ENCODE data around the gene TPST1.

The TPST1 gene

DNA sequence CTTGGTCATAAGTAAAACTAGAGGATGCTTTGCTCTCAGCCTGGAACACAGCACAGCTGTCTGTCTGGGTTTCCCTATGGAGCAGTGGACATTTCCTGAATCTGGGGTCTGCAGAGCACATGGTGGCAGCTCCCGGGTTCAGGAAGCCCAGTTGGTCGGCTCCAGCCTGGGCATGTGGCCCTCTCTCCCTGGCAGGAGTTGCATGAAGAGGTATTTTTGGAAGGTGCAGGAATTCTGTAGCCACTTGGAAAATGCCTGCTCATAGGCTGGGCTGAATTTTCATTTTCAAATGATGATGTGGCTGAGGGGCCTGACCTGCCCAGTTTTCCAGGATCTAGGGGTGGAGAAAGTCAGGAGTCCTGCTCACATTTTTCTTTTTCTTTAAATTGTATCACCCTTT lies 6.7 kb upstream of the TPST1 start:
- no peak for DNase-seq (ENCODE audit: low spot score)
- no peak overlapping the region for H3K27ac ChIP-seq
- no peak for TF ChIP-seq CTCF (conservative IDR thresholded peaks at IDR 0.05; ENCODE audit: low read depth)
- ChIA-PET POLR2A (ENCODE audit: low non-redundant PET) (no interaction called here), CTCF (interaction anchor here (0.6 to 1.0 kb wide), 2 partner anchors 15 to 329 kb away, joined by 3 read pairs; no protein-coding TSS in a partner anchor)

- no peak for DNase-seq (ENCODE audit: low spot score)
- no peak overlapping the region for H3K27ac ChIP-seq
- ChIA-PET POLR2A (ENCODE audit: low non-redundant PET) (no interaction called here), CTCF (interaction anchor here (0.6 to 1.0 kb wide), 2 partner anchors 15 to 329 kb away, joined by 3 read pairs; no protein-coding TSS in a partner anchor)
- TF ChIP-seq CTCF (conservative IDR thresholded peaks at IDR 0.05; ENCODE audit: low read depth): no peak
Measured at GRCh38 chr7:66198956-66199355, 6.2 kb upstream of the TPST1 start.

GRCh38 chr7:66202441-66202840 lies 2.7 kb upstream of the TPST1 start:
- POLR2A ChIA-PET (ENCODE audit: low non-redundant PET): no interaction called here
- CTCF ChIA-PET: interaction anchor here (0.6 to 1.0 kb wide), 2 partner anchors 22 to 226 kb away, joined by 3 read pairs; no protein-coding TSS in a partner anchor
- no peak overlapping the region for H3K27ac ChIP-seq
- no peak for TF ChIP-seq CTCF (conservative IDR thresholded peaks at IDR 0.05; ENCODE audit: low read depth)
- no peak for DNase-seq (ENCODE audit: low spot score)

DNA sequence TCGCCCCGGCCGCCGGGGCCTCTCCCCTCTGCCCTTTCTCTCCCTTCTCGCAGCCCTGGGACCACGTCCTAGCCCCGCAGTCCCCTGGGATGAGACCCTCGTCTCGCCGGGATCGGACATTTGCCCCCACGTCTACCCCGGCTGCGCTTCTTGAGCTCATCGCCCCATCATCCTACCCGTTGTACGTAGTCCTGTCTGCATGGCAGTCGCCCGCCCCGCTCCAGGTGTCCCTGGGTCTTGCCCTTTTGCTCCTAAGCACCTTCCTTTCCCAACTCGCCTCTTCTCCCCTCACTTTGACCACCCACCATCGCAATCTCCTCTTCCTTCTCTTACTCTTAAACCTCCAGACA lies 582 bp downstream of the TPST1 start:
- POLR2A ChIA-PET (ENCODE audit: low non-redundant PET): interaction anchor here (0.6 kb wide), 1 partner anchor 35 kb away, joined by 3 read pairs; no protein-coding TSS in a partner anchor
- DNase-seq (ENCODE audit: low spot score): peak; percentile 22
- CTCF ChIA-PET: interaction anchor here (0.5 to 1.1 kb wide), 4 partner anchors 65 to 211 kb away, joined by 3 to 4 read pairs (median 4); no protein-coding TSS in a partner anchor
- peak overlapping the region; percentile 53 for H3K27ac ChIP-seq
- TF ChIP-seq CTCF (conservative IDR thresholded peaks at IDR 0.05; ENCODE audit: low read depth): no peak

GRCh38 chr7:66206119-66206933 lies 1.2 kb downstream of the TPST1 start:
- POLR2A ChIA-PET (ENCODE audit: low non-redundant PET): interaction anchor here (0.6 kb wide), 1 partner anchor 35 kb away, joined by 3 read pairs; no protein-coding TSS in a partner anchor
- H3K27ac ChIP-seq: no peak overlapping the region
- CTCF ChIA-PET: interaction anchor here (0.7 kb wide), 1 partner anchor 66 kb away, joined by 3 read pairs; no protein-coding TSS in a partner anchor
- no peak for DNase-seq (ENCODE audit: low spot score)
- TF ChIP-seq CTCF (conservative IDR thresholded peaks at IDR 0.05; ENCODE audit: low read depth): no peak

DNA sequence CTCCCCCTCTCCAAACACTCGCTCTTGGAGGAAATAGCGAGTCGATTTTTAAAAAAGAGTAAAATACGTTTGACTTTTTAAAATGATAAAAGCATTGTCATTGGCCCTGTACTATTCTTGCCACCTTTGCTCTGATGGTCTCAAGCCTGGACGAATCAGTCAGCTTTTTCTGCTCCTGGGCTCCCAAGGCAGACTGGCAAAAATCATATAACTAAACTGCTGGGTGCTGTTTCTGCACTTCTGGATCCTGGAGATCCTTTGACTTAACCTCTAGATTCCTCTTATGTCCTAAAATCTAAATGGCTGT lies 1.8 kb downstream of the TPST1 start:
- DNase-seq (ENCODE audit: low spot score): no peak
- POLR2A ChIA-PET (ENCODE audit: low non-redundant PET): no interaction called here
- no peak for TF ChIP-seq CTCF (conservative IDR thresholded peaks at IDR 0.05; ENCODE audit: low read depth)
- H3K27ac ChIP-seq: no peak overlapping the region
- CTCF ChIA-PET: no interaction called here

Measured in RWPE1 (cell line).